ENCODE results near the gene SYT3. TPM values are rescaled to one million over a fixed set of nuclear protein-coding genes. Genes with fewer than 3 reads are reported as not detected.

Gene SYT3
- polyA plus RNA-seq, 1 donor (not counting 4 experiments of a cell fraction or from before 2014, with no cell fraction given) = not detected

- Histone ChIP-seq H3K27me3 (ENCODE audit: control insufficient read depth, extremely low read depth, insufficient read depth, low read length) (no peaks in the 10 kb centered on the region), H3K27ac (ENCODE audit: control insufficient read depth, insufficient read depth, low read length) (no peak overlapping the region), H3K9ac (ENCODE audit: control insufficient read depth, extremely low read depth, insufficient read depth, low read length) (no peak overlapping the region), H4K20me1 (ENCODE audit: control insufficient read depth, extremely low read depth, insufficient read depth, low read length) (no peaks in the 10 kb centered on the region), H2AFZ (ENCODE audit: control insufficient read depth, low read length) (no peak overlapping the region), H3K79me2 (ENCODE audit: control insufficient read depth, insufficient read depth, low read length) (no peaks in the 10 kb centered on the region), H3K36me3 (ENCODE audit: control insufficient read depth in 2 of 2, extremely low read depth in 1 of 2, insufficient read depth in 2 of 2, low read length in 2 of 2) (no peaks in the 10 kb centered on the region), H3K9me1 (ENCODE audit: control insufficient read depth, extremely low read depth, insufficient read depth, low read length) (no peaks in the 10 kb centered on the region), H3K4me3 (ENCODE audit: control insufficient read depth in 2 of 3, extremely low read depth in 1 of 3, insufficient read depth in 2 of 3, low read depth in 1 of 3, low read length in 3 of 3) (no peak overlapping the region), H3K4me1 (ENCODE audit: control insufficient read depth, extremely low read depth, insufficient read depth, low read length) (no peaks in the 10 kb centered on the region), H3K9me3 (ENCODE audit: control insufficient read depth, low read depth, low read length) (peaks cover 2% of the 10 kb centered on the region), H3K4me2 (ENCODE audit: control insufficient read depth, extremely low read depth, insufficient read depth, low read depth, low read length) (no peak overlapping the region)
- dilution Hi-C loops (cut with MboI; ENCODE audit: extremely low pct_ligation_motif_present, low sequenced_read_pairs) = no loop called here
- FAIRE-seq = no peak
- no peak for DNase-seq (ENCODE audit: low read depth, low spot score)
- TF ChIP-seq EZH2 (IDR thresholded peaks at IDR 0.05; ENCODE audit: low read length) = no peak
- TF ChIP-seq, protein P1, sequence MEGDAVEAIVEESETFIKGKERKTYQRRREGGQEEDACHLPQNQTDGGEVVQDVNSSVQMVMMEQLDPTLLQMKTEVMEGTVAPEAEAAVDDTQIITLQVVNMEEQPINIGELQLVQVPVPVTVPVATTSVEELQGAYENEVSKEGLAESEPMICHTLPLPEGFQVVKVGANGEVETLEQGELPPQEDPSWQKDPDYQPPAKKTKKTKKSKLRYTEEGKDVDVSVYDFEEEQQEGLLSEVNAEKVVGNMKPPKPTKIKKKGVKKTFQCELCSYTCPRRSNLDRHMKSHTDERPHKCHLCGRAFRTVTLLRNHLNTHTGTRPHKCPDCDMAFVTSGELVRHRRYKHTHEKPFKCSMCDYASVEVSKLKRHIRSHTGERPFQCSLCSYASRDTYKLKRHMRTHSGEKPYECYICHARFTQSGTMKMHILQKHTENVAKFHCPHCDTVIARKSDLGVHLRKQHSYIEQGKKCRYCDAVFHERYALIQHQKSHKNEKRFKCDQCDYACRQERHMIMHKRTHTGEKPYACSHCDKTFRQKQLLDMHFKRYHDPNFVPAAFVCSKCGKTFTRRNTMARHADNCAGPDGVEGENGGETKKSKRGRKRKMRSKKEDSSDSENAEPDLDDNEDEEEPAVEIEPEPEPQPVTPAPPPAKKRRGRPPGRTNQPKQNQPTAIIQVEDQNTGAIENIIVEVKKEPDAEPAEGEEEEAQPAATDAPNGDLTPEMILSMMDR (optimal IDR thresholded peaks at IDR 0.05 in 1 of 3, IDR thresholded peaks at IDR 0.05 in 1 of 3, conservative IDR thresholded peaks at IDR 0.05 in 1 of 3; ENCODE audit: extremely low read depth in 1 of 3, insufficient read depth in 2 of 3, low read length in 3 of 3) = no peak
Observed at GRCh38 chr19:50628551-50628950, 11.1 kb downstream of the SYT3 start.

DNA sequence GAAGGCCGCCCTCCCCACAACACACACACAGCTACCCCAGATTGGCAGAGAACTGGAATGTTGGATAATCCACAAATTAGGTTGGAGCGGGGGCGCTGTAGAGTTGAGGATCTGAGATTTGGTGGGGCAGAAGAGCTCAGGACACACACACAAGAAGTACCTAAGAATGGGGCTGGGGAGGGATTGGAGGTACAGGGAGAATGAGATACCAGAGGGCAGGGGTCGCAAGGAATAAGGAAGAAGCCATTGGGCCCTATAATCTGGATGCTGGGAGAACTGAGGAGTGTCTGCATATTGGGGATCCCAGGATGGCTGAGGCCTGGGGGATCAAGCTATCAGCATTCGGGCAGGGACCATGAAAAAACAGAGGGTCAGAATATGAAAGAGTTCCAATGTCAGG is 11.5 kb downstream of the SYT3 start:
- Histone ChIP-seq H3K4me3 (ENCODE audit: control insufficient read depth in 2 of 3, extremely low read depth in 1 of 3, insufficient read depth in 2 of 3, low read depth in 1 of 3, low read length in 3 of 3) (no peak overlapping the region), H2AFZ (ENCODE audit: control insufficient read depth, low read length) (no peak overlapping the region), H3K27ac (ENCODE audit: control insufficient read depth, insufficient read depth, low read length) (no peak overlapping the region), H4K20me1 (ENCODE audit: control insufficient read depth, extremely low read depth, insufficient read depth, low read length) (no peaks in the 10 kb centered on the region), H3K27me3 (ENCODE audit: control insufficient read depth, extremely low read depth, insufficient read depth, low read length) (no peaks in the 10 kb centered on the region), H3K9me1 (ENCODE audit: control insufficient read depth, extremely low read depth, insufficient read depth, low read length) (no peaks in the 10 kb centered on the region), H3K9me3 (ENCODE audit: control insufficient read depth, low read depth, low read length) (no peaks in the 10 kb centered on the region), H3K36me3 (ENCODE audit: control insufficient read depth in 2 of 2, extremely low read depth in 1 of 2, insufficient read depth in 2 of 2, low read length in 2 of 2) (no peaks in the 10 kb centered on the region), H3K9ac (ENCODE audit: control insufficient read depth, extremely low read depth, insufficient read depth, low read length) (no peak overlapping the region), H3K4me1 (ENCODE audit: control insufficient read depth, extremely low read depth, insufficient read depth, low read length) (no peaks in the 10 kb centered on the region), H3K4me2 (ENCODE audit: control insufficient read depth, extremely low read depth, insufficient read depth, low read depth, low read length) (no peak overlapping the region), H3K79me2 (ENCODE audit: control insufficient read depth, insufficient read depth, low read length) (no peaks in the 10 kb centered on the region)
- no peak for DNase-seq (ENCODE audit: low read depth, low spot score)
- no peak for FAIRE-seq
- TF ChIP-seq EZH2 (IDR thresholded peaks at IDR 0.05; ENCODE audit: low read length) = no peak
- TF ChIP-seq, protein P1 (optimal IDR thresholded peaks at IDR 0.05 in 1 of 3, IDR thresholded peaks at IDR 0.05 in 1 of 3, conservative IDR thresholded peaks at IDR 0.05 in 1 of 3; ENCODE audit: extremely low read depth in 1 of 3, insufficient read depth in 2 of 3, low read length in 3 of 3) = no peak
- dilution Hi-C loops (cut with MboI; ENCODE audit: extremely low pct_ligation_motif_present, low sequenced_read_pairs) = no loop called here
